Left lung (tissue), 10 donors: ENCODE measurements around the gene MICU1. TPM values are rescaled to one million over a fixed set of nuclear protein-coding genes. Genes with fewer than 3 reads are reported as not detected.

Experiments used
- ATAC-seq: fragments of 200-7000 bp; cut with Tn5 transposase; one replicate; pipeline ENCODE4 v1.9.1; 2020; ENCODE audit warnings: moderate library complexity
- DNase-seq, 4 donors: peaks; one replicate each; pipeline ENCODE4 v3.0.0-alpha.2; 2013 to 2020
- H3K27ac ChIP-seq, 2 donors: fragments of 200-600 bp; sonication (generic) in 1 of 2; one replicate each; pipeline versions ENCODE4 v1.5.0 to v1.8.0; 2020 to 2021
- H3K27me3 ChIP-seq, 2 donors: fragments of 200-600 bp; sonication (generic) in 1 of 2; one replicate each; pipeline versions ENCODE4 v1.5.0 to v1.8.0; 2020 to 2021
- H3K36me3 ChIP-seq, 2 donors: fragments of 200-600 bp; sonication (generic) in 1 of 2; one replicate each; pipeline versions ENCODE4 v1.5.0 to v1.8.0; 2020 to 2021
- H3K4me1 ChIP-seq, 2 donors: fragments of 200-600 bp; one replicate each; pipeline ENCODE4 v1.8.0; 2021
- H3K4me3 ChIP-seq, 2 donors: fragments of 200-600 bp; sonication (generic) in 1 of 2; one replicate each; pipeline versions ENCODE4 v1.5.0 to v1.8.0; 2020 to 2021; ENCODE audit warnings: mild to moderate bottlenecking in 1 of 2
- H3K9me3 ChIP-seq, 2 donors: fragments of 200-600 bp; sonication (generic) in 1 of 2; one replicate each; pipeline versions ENCODE4 v1.5.0 to v1.8.0; 2020 to 2021
- intact Hi-C, 2 donors: fragments of 100-400 bp; cut with DNase I; formaldehyde crosslinking; loops; one replicate each; pipeline versions ENCODE4 v1.11.2 to v1.14.2; 2022
- polyA plus RNA-seq, 6 donors: library from polyadenylated mRNA; unstranded; fragments of 120-200 nt; gene quantifications; one replicate each; pipeline ENCODE4 v1.2.1, GENCODE V29; 2013; ENCODE audit not compliant: insufficient read length in 6 of 6
- total RNA-seq, 2 donors: library from RNA; stranded (reverse); fragmentation: NEBNext Ultra II Directional; extraction: Animal tissue kit (Norgen Biotek cat#: 25700); gene quantifications; one replicate each; pipeline ENCODE4 v1.2.1, GENCODE V29; 2021
- TF ChIP-seq, protein P1 (sequence below), 2 donors: fragments of 200-600 bp; sonication (generic) in 1 of 2; IDR thresholded peaks; one replicate each; pipeline versions ENCODE4 v1.5.0 to v1.8.0; 2021; ENCODE audit warnings: antibody characterized with exemption in 2 of 2
- donor health status: DM: no; HTN: yes; CAD: no.
- donor health status: DM: no; HTN: no; CAD: no.

The MICU1 gene
- total and polyA plus RNA-seq, 8 donors, result 49.8 to 67.4 (median 56.0) TPM

DNA sequence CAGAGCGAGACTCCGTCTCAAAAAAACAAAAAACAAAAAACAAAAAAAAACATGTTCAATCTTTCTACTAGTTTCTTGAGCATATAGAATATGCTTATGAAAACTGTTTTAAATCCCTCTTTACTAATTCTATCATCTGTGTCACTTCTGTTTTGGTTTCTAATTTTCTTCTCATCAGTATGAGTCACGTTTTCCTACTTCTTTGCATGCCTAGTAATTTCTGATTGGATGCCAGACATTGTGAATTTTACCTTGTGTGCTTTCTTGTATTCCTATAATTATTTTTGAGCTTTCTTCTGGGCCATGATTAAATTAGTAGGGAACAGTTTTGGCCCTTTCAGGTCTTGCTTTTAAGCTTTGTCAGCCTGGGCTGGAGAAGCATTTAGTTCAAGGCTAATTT is 9.9 kb downstream of the MICU1 start:
- TF ChIP-seq, protein P1, sequence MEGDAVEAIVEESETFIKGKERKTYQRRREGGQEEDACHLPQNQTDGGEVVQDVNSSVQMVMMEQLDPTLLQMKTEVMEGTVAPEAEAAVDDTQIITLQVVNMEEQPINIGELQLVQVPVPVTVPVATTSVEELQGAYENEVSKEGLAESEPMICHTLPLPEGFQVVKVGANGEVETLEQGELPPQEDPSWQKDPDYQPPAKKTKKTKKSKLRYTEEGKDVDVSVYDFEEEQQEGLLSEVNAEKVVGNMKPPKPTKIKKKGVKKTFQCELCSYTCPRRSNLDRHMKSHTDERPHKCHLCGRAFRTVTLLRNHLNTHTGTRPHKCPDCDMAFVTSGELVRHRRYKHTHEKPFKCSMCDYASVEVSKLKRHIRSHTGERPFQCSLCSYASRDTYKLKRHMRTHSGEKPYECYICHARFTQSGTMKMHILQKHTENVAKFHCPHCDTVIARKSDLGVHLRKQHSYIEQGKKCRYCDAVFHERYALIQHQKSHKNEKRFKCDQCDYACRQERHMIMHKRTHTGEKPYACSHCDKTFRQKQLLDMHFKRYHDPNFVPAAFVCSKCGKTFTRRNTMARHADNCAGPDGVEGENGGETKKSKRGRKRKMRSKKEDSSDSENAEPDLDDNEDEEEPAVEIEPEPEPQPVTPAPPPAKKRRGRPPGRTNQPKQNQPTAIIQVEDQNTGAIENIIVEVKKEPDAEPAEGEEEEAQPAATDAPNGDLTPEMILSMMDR (IDR thresholded peaks at IDR 0.05), result no peak
- Histone ChIP-seq H3K4me1 (peaks cover 6 to 12% of the 10 kb centered on the region in 2 donors), H3K27ac (no peak overlapping the region), H3K27me3 (no peaks in the 10 kb centered on the region), H3K9me3 (no peaks in the 10 kb centered on the region), H3K36me3 (no peaks in the 10 kb centered on the region), H3K4me3 (no peak overlapping the region)
- no peak for ATAC-seq
- intact Hi-C loops, result no loop called here
- DNase-seq, result no peak

DNA sequence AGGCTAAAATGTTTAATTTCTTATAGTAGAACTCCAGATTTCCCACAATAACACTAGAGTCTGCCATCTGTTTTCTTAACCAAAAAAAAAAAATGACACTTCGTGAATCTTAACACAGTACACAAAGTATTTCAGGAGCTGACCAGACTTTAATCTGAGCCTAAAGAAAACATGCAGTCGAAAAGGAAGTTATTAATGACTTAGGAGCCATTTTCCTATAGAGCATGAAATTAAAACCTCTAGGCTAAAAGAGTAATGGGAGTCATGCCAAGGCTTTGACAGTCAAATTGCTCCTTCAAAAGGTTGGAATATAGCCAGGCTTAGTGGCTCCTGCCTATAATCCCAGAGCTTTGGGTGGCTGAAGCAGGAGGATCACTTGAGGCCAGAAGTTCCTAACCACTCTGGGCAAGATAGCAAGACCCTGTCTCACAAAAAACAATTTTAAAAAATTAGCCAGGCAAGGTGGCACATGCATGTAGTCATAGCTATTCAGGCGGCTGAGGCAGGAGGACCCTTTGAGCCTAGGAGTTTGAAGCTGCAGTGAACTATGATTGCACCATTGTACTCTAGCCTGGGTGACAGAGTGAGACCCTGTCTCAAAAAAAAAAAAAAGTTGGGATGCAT is 13.6 kb downstream of the MICU1 start:
- Histone ChIP-seq H3K27ac (peak overlapping the region in 1 of 2 donors; percentile 14), H3K27me3 (no peaks in the 10 kb centered on the region), H3K9me3 (no peaks in the 10 kb centered on the region), H3K4me1 (peaks cover 6 to 12% of the 10 kb centered on the region in 2 donors), H3K36me3 (peaks cover 0 to under 1% of the 10 kb centered on the region in 2 donors), H3K4me3 (peak overlapping the region in 1 of 2 donors; percentile 10)
- TF ChIP-seq, protein P1 (IDR thresholded peaks at IDR 0.05), result no peak
- DNase-seq (peak in 1 of 4 donors; percentile 24), ATAC-seq (no peak)
- intact Hi-C loops, result no loop called here

DNA sequence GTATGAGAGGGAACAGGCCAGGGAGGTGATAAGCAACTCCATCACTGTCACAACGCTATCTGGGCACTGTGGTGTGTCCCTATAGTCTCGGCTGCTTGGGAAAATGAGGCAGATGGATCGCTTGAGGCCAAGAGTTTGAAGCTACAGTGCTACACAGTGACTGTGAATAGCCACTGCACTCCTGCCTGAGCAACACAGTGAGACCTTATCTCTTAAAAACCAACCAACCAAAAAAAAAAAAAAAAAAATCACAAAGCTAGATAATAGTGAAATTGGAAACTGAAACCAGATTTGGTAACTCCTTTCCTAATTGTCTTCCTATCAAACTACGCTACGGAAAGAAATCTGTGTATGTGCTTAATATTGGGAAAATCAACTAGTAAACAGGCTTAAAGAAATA is 14.1 kb downstream of the MICU1 start:
- Histone ChIP-seq H3K4me1 (peaks cover 6 to 12% of the 10 kb centered on the region in 2 donors), H3K27ac (peak overlapping the region in 1 of 2 donors; percentile 14), H3K36me3 (peaks cover 0 to 4% of the 10 kb centered on the region in 2 donors), H3K27me3 (no peaks in the 10 kb centered on the region), H3K4me3 (peak overlapping the region in 1 of 2 donors; percentile 10), H3K9me3 (no peaks in the 10 kb centered on the region)
- DNase-seq (peak in 1 of 4 donors; percentile 5), ATAC-seq (no peak)
- intact Hi-C loops, result no loop called here
- TF ChIP-seq, protein P1 (IDR thresholded peaks at IDR 0.05), result no peak

DNA sequence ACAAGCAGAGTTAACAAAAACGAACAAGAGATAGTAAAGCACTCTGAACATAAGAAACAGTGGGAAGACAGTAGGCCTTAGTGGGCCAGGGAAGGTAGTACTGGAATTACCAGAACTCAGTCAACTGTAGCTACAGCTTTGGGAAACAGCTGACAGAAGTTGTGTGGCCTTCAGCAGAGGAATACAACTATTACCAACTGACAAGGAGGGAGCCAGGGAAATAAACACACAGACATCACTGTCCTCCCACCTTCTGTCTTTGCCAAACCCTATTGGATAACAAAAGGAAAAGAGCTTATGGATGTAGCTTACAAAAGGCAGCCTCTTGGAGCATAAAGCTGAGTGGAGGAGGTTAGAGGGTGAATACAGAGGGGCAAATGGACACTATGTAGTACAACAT is 15.4 kb downstream of the MICU1 start:
- TF ChIP-seq, protein P1 (IDR thresholded peaks at IDR 0.05), result no peak
- no peaks in the 10 kb centered on the region for H3K27me3 ChIP-seq
- DNase-seq (no peak), ATAC-seq (no peak)
- no peaks in the 10 kb centered on the region for H3K9me3 ChIP-seq
- H3K36me3 ChIP-seq, result peaks cover 0 to 4% of the 10 kb centered on the region in 2 donors
- peaks cover 9 to 12% of the 10 kb centered on the region in 2 donors for H3K4me1 ChIP-seq
- no peak overlapping the region for H3K4me3 ChIP-seq
- no peak overlapping the region for H3K27ac ChIP-seq
- intact Hi-C loops, result no loop called here

DNA sequence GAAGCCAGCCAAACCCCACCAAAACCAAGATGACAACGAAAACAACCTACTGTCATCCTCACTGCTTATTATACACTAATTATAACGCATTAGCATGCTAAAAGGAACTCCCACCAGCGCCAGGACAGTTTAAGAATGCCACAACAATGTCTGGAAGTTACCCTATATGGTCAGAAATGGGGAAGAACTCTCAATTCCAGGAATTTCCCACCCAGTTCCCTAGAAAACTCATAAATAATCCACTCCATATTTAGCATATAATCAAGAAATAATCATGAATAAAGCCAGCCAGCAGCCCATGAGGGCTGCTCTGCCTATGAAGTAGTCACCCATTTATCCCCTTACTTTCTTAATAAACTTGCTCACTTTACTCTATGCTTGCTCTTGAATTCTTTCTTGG is 20.8 kb downstream of the MICU1 start:
- TF ChIP-seq, protein P1 (IDR thresholded peaks at IDR 0.05), result no peak
- Histone ChIP-seq H3K27me3 (no peaks in the 10 kb centered on the region), H3K4me3 (no peak overlapping the region), H3K4me1 (peaks cover 0 to 5% of the 10 kb centered on the region in 2 donors), H3K36me3 (peaks cover 0 to 4% of the 10 kb centered on the region in 2 donors), H3K27ac (no peak overlapping the region), H3K9me3 (no peaks in the 10 kb centered on the region)
- intact Hi-C loops, result no loop called here
- ATAC-seq (no peak), DNase-seq (no peak)
